ENCODE measurements around the gene TMUB1.
"Not testable (repeated sequence)": the region's sequence is repeated elsewhere in the genome, so short reads cannot be mapped to it uniquely, and the experiment has no call there.

TMUB1 gene

GRCh38 chr7:151053096-151053495 lies 30.2 kb downstream of the TMUB1 start:
- DNase-seq (ENCODE audit: low read depth) = no peak

- peak; percentile 29 for DNase-seq (ENCODE audit: low read depth)
Measured at GRCh38 chr7:151051108-151051507, 32.2 kb downstream of the TMUB1 start.

- DNase-seq (ENCODE audit: low read depth) = no peak
Measured at GRCh38 chr7:151048911-151049463, 34.3 kb downstream of the TMUB1 start.

- no peak for DNase-seq (ENCODE audit: low read depth)
Measured at GRCh38 chr7:151047976-151048815, 35.1 kb downstream of the TMUB1 start, which contains the start of gene ASIC3. ASIC3 (plus strand) TSS chr7:151048531; CDS start chr7:151048886, 355 bp downstream.

- DNase-seq (ENCODE audit: low read depth) = no peak
Measured at GRCh38 chr7:151046603-151047573, 36.4 kb downstream of the TMUB1 start.

- DNase-seq (ENCODE audit: low read depth) = no peak
Measured at GRCh38 chr7:151045967-151046366, 37.3 kb downstream of the TMUB1 start.

GRCh38 chr7:151045262-151045661 lies 38.0 kb downstream of the TMUB1 start:
- DNase-seq (ENCODE audit: low read depth) = no peak

- DNase-seq (ENCODE audit: low read depth) = no peak
Measured at GRCh38 chr7:151043959-151044358, 39.3 kb downstream of the TMUB1 start.

GRCh38 chr7:151043449-151043848 lies 39.8 kb downstream of the TMUB1 start:
- not testable (repeated sequence) for DNase-seq (ENCODE audit: low read depth)

- DNase-seq (ENCODE audit: low read depth) = no peak
Measured at GRCh38 chr7:151040616-151041375, 42.5 kb downstream of the TMUB1 start.

GRCh38 chr7:151039850-151040548 lies 43.3 kb downstream of the TMUB1 start:
- no peak for DNase-seq (ENCODE audit: low read depth)

- peak; percentile 21 for DNase-seq (ENCODE audit: low read depth)
Measured at GRCh38 chr7:151038951-151039849, 44.1 kb downstream of the TMUB1 start.

- DNase-seq (ENCODE audit: low read depth) = no peak
Measured at GRCh38 chr7:151035902-151036301, 47.4 kb downstream of the TMUB1 start.

GRCh38 chr7:151035026-151035717 lies 48.1 kb downstream of the TMUB1 start:
- no peak for DNase-seq (ENCODE audit: low read depth)

- no peak for DNase-seq (ENCODE audit: low read depth)
Measured at GRCh38 chr7:151034312-151035025, 48.8 kb downstream of the TMUB1 start.

GRCh38 chr7:151033864-151034249 lies 49.4 kb downstream of the TMUB1 start:
- no peak for DNase-seq (ENCODE audit: low read depth)

GRCh38 chr7:151032936-151033863 lies 50.1 kb downstream of the TMUB1 start:
- DNase-seq (ENCODE audit: low read depth) = no peak

Measured in activated T-cell treated with anti-CD3 and anti-CD28 coated beads for 1 hour (primary cell).